GM12878 (cell line): ENCODE data around the gene UBQLN4. TPM values are rescaled to one million over a fixed set of nuclear protein-coding genes. Genes with fewer than 3 reads are reported as not detected.

ENCODE experiments used
- BACH1 ChIP-seq: fragments of 450-650 bp; IDR thresholded peaks from 2 replicates; pipeline ENCODE4 v1.6.1; 2017; ENCODE audit warnings: mild to moderate bottlenecking, borderline replicate concordance
- CBFB ChIP-seq: IDR thresholded peaks from 2 replicates; pipeline ENCODE4 v1.6.1; 2016; ENCODE audit warnings: antibody characterized with exemption, low read depth
- EED ChIP-seq: sonication (generic); IDR thresholded peaks from 2 replicates; pipeline ENCODE4 v1.6.1; 2016; ENCODE audit warnings: antibody characterized with exemption, low read depth
- ESRRA ChIP-seq: IDR thresholded peaks from 2 replicates; pipeline ENCODE4 v1.6.1; 2012; ENCODE audit warnings: mild to moderate bottlenecking, low read length, improper control_type of control experiment
- GATAD2B ChIP-seq: fragments of 450-650 bp; conservative IDR thresholded peaks from 2 replicates; pipeline ENCODE4 v1.6.1; 2017; ENCODE audit warnings: low read depth, mild to moderate bottlenecking, moderate library complexity
- IKZF2 ChIP-seq, 2 experiments: fragments of 450-650 bp; IDR thresholded peaks; 2 replicates each; pipeline ENCODE4 v1.6.1; 2017; ENCODE audit warnings: mild to moderate bottlenecking in 2 of 2, moderate library complexity in 2 of 2
- KLF5 ChIP-seq: fragments of 450-650 bp; IDR thresholded peaks from 2 replicates; pipeline ENCODE4 v1.6.1; 2014; ENCODE audit warnings: mild to moderate bottlenecking; ENCODE audit not compliant: partially characterized antibody
- MXI1 ChIP-seq: fragments of 150-350 bp; IDR thresholded peaks from 2 replicates; pipeline ENCODE4 v1.6.1; 2011; ENCODE audit warnings: low read depth, mild to moderate bottlenecking, inconsistent platforms, low read length, improper control_type of control experiment
- NFYA ChIP-seq: IDR thresholded peaks from 2 replicates; pipeline ENCODE4 v1.6.1; 2011; ENCODE audit warnings: low read depth, mild to moderate bottlenecking, low read length, improper control_type of control experiment, borderline replicate concordance
- NR2F1 ChIP-seq: fragments of 450-650 bp; conservative IDR thresholded peaks from 2 replicates; pipeline ENCODE4 v1.6.1; 2017; ENCODE audit warnings: mild to moderate bottlenecking
- RAD21 ChIP-seq: IDR thresholded peaks from 2 replicates; pipeline ENCODE4 v1.6.1; 2011; ENCODE audit warnings: mild to moderate bottlenecking, low read depth, low read length, moderate library complexity; ENCODE audit not compliant: insufficient read depth
- SMAD5 ChIP-seq: IDR thresholded peaks from 2 replicates; pipeline ENCODE4 v1.6.1; 2016; ENCODE audit warnings: antibody characterized with exemption, low read depth
- SMARCA5 ChIP-seq: fragments of 450-650 bp; IDR thresholded peaks from 2 replicates; pipeline ENCODE4 v1.6.1; 2017; ENCODE audit warnings: mild to moderate bottlenecking
- SMC3 ChIP-seq: IDR thresholded peaks from 2 replicates; pipeline ENCODE4 v1.6.1; 2011; ENCODE audit warnings: low read length, improper control_type of control experiment, borderline replicate concordance
- TARDBP ChIP-seq: IDR thresholded peaks from 2 replicates; pipeline ENCODE4 v1.6.1; 2016; ENCODE audit warnings: borderline replicate concordance
- TCF7 ChIP-seq: IDR thresholded peaks from 2 replicates; pipeline ENCODE4 v1.6.1; 2014; ENCODE audit warnings: antibody characterized with exemption, borderline replicate concordance
- YY1 ChIP-seq: IDR thresholded peaks from 2 replicates; pipeline ENCODE4 v1.6.1; 2011; ENCODE audit warnings: low read depth, mild to moderate bottlenecking, low read length
- ZNF217 ChIP-seq: fragments of 450-650 bp; IDR thresholded peaks from 2 replicates; pipeline ENCODE4 v1.6.1; 2017; ENCODE audit warnings: antibody characterized with exemption, mild to moderate bottlenecking
- ZNF24 ChIP-seq: fragments of 450-650 bp; IDR thresholded peaks from 2 replicates; pipeline ENCODE4 v1.6.1; 2017; ENCODE audit warnings: antibody characterized with exemption, mild to moderate bottlenecking
- ZSCAN29 ChIP-seq: fragments of 450-650 bp; IDR thresholded peaks from 2 replicates; pipeline ENCODE4 v1.6.1; 2017; ENCODE audit warnings: mild to moderate bottlenecking, moderate library complexity
- polyA plus RNA-seq, 11 experiments: library from polyadenylated mRNA; depleted of rRNA in 4 of 11; unstranded in 6 of 11; stranded (reverse) in 5 of 11; fragments of >200 nt; fragmentation: Nextera tagmentation in 4 of 11; fragmentation: Illumina TruSeq in 1 of 11; extraction: Ambion mirVana in 4 of 11; extraction: Trizol in 1 of 11; gene quantifications; 1 replicate in 1 of 11; 2 replicates in 10 of 11; pipeline versions ENCODE4 v1.2.1 to v1.2.3, GENCODE V29; 2011 to 2016; ENCODE audit warnings: inconsistent platforms in 2 of 11, missing spikeins in 2 of 11, low read depth in 1 of 11
- total RNA-seq, 4 experiments: library from RNA; depleted of rRNA in 3 of 4; stranded (reverse); fragments of >200 nt in 3 of 4; fragmentation: Illumina TruSeq in 1 of 4; extraction: Trizol in 1 of 4; gene quantifications; 2 replicates each; pipeline versions ENCODE4 v1.2.1 to v1.2.3, GENCODE V29; 2013 to 2021
- TF ChIP-seq, protein P1 (sequence below): fragments of 450-650 bp; IDR thresholded peaks from 2 replicates; pipeline ENCODE4 v1.6.1; 2017; ENCODE audit warnings: mild to moderate bottlenecking, moderate library complexity
- TF ChIP-seq, protein P2 (sequence below): fragments of 450-650 bp; IDR thresholded peaks from 2 replicates; pipeline ENCODE4 v1.6.1; 2016; ENCODE audit warnings: mild to moderate bottlenecking
- TF ChIP-seq, protein P3 (sequence below): fragments of 450-650 bp; IDR thresholded peaks from 2 replicates; pipeline ENCODE4 v1.6.1; 2017; ENCODE audit warnings: mild to moderate bottlenecking, low read depth, inconsistent platforms; ENCODE audit not compliant: poor library complexity, severe bottlenecking

The UBQLN4 gene
- total and polyA plus RNA-seq, 10 of the 15 experiments (the other 5 are each of a cell fraction or from before 2014, with no cell fraction given) = 10.0 to 44.6 (median 19.7) TPM

DNA sequence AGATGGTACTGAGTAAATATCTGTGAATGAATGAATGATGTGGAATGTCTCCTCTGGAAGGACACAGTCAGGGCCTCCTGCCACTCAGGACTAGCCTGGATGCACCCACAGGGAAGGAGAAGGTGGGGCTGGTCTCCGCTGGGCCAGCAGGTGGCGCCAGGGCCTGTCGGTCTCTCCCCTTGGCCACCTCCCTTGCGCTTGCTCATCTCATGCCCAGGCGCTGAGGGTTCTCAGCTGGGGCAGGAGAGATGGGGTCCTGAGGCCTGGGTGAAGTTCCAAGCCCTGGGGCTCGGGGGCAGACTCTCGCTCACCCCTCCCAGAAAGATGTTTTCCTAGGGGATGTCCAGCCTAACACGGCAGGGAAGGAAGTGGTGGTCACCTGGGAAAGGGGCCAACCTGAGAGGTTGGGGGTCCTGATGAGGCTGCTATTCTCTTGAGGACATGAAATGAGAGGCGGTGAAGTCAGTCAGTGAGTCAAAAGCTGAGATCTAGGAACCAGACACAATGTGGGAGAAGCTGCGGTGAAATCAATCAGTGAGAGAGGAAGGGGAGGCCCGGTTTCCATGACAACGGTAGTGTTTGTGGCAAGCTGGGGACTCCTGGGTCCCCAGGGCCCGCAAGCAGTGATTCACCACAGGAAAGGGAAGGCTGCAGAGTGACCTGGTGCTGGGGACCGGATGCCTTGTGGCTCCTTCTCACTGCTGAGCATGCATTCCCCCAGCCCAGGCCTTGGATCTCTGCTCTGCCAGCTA, 43.2 kb upstream of the UBQLN4 start (continued):
- peak; percentile 82 for TF ChIP-seq YY1
- TF ChIP-seq, protein P1, sequence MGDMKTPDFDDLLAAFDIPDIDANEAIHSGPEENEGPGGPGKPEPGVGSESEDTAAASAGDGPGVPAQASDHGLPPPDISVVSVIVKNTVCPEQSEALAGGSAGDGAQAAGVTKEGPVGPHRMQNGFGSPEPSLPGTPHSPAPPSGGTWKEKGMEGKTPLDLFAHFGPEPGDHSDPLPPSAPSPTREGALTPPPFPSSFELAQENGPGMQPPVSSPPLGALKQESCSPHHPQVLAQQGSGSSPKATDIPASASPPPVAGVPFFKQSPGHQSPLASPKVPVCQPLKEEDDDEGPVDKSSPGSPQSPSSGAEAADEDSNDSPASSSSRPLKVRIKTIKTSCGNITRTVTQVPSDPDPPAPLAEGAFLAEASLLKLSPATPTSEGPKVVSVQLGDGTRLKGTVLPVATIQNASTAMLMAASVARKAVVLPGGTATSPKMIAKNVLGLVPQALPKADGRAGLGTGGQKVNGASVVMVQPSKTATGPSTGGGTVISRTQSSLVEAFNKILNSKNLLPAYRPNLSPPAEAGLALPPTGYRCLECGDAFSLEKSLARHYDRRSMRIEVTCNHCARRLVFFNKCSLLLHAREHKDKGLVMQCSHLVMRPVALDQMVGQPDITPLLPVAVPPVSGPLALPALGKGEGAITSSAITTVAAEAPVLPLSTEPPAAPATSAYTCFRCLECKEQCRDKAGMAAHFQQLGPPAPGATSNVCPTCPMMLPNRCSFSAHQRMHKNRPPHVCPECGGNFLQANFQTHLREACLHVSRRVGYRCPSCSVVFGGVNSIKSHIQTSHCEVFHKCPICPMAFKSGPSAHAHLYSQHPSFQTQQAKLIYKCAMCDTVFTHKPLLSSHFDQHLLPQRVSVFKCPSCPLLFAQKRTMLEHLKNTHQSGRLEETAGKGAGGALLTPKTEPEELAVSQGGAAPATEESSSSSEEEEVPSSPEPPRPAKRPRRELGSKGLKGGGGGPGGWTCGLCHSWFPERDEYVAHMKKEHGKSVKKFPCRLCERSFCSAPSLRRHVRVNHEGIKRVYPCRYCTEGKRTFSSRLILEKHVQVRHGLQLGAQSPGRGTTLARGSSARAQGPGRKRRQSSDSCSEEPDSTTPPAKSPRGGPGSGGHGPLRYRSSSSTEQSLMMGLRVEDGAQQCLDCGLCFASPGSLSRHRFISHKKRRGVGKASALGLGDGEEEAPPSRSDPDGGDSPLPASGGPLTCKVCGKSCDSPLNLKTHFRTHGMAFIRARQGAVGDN = peak; percentile 50
- TF ChIP-seq SMARCA5 = peak; percentile 99
- peak; percentile 39; the same call in 1 of the 2 replicates for TF ChIP-seq TARDBP
- TF ChIP-seq, protein P2, sequence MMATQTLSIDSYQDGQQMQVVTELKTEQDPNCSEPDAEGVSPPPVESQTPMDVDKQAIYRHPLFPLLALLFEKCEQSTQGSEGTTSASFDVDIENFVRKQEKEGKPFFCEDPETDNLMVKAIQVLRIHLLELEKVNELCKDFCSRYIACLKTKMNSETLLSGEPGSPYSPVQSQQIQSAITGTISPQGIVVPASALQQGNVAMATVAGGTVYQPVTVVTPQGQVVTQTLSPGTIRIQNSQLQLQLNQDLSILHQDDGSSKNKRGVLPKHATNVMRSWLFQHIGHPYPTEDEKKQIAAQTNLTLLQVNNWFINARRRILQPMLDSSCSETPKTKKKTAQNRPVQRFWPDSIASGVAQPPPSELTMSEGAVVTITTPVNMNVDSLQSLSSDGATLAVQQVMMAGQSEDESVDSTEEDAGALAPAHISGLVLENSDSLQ = peak; percentile 71
- peak; percentile 91 for TF ChIP-seq GATAD2B
- TF ChIP-seq IKZF2 (IDR thresholded peaks at IDR 0.05) = peak; percentile 98 to 99
- TF ChIP-seq RAD21 = peak; percentile 84
- TF ChIP-seq NR2F1 = peak; percentile 90
- TF ChIP-seq ZNF24 = peak; percentile 55
- TF ChIP-seq KLF5 = peak; percentile 86
- TF ChIP-seq MXI1 = peak; percentile 94
- no peak for TF ChIP-seq NFYA
- TF ChIP-seq TCF7 = peak; percentile 79; the same call in 1 of the 2 replicates
- peak; percentile 99 for TF ChIP-seq EED
- TF ChIP-seq, protein P3, sequence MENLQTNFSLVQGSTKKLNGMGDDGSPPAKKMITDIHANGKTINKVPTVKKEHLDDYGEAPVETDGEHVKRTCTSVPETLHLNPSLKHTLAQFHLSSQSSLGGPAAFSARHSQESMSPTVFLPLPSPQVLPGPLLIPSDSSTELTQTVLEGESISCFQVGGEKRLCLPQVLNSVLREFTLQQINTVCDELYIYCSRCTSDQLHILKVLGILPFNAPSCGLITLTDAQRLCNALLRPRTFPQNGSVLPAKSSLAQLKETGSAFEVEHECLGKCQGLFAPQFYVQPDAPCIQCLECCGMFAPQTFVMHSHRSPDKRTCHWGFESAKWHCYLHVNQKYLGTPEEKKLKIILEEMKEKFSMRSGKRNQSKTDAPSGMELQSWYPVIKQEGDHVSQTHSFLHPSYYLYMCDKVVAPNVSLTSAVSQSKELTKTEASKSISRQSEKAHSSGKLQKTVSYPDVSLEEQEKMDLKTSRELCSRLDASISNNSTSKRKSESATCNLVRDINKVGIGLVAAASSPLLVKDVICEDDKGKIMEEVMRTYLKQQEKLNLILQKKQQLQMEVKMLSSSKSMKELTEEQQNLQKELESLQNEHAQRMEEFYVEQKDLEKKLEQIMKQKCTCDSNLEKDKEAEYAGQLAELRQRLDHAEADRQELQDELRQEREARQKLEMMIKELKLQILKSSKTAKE = peak; percentile 98
- peak; percentile 97 for TF ChIP-seq SMC3
- TF ChIP-seq SMAD5 = no peak
- TF ChIP-seq ZNF217 = 0 out of 2 replicates have a peak, but pooled peaks have one; percentile 53
- no peak for TF ChIP-seq ZSCAN29
- no peak for TF ChIP-seq ESRRA
- TF ChIP-seq CBFB = peak; percentile 98
- TF ChIP-seq BACH1 = peak; percentile 10; the same call in 1 of the 2 replicates
